Measurements from ENCODE around the gene A4GNT. TPM values are rescaled to one million over a fixed set of nuclear protein-coding genes. Genes with fewer than 3 reads are reported as not detected.
"Not testable (repeated sequence)": the region's sequence is repeated elsewhere in the genome, so short reads cannot be mapped to it uniquely, and the experiment has no call there.

The A4GNT gene
- polyA plus RNA-seq, 3 donors from 2014 or later, result not detected

GRCh38 chr3:138112362-138112761 is 19.8 kb downstream of the A4GNT start:
- Mint-ChIP-seq H3K4me1 (peaks cover 11% of the 10 kb centered on the region in 2 donors), H3K27me3 (ENCODE audit: low read depth in 3 of 3) (peaks cover 4 to 10% (median 6%) of the 10 kb centered on the region in 3 donors), H3K27ac (no peak overlapping the region), H3K4me3 (no peak overlapping the region), H3K9me3 (no peaks in the 10 kb centered on the region), H3K36me3 (no peaks in the 10 kb centered on the region)
- no peak for DNase-seq

DNA sequence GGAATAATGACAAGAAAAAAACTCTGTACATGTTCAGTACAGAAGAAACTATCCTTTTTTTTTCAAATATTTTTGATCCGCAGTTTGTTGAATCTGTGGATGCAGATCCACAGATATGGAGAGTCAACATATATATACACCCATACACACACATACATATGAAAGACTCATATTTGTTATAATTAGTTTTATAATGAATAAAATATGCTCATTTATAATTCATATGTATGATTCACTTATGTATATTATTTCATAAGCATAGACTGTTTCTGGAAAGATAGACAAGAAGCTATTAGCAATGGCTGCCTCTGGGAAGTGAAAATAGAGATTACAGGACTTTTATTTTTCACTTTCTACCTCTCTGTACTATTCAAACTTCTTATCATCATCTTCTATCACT is 26.6 kb downstream of the A4GNT start:
- no peak overlapping the region for H3K27ac Mint-ChIP-seq
- peaks cover 0 to 5% (median 1%) of the 10 kb centered on the region in 3 donors for H3K27me3 Mint-ChIP-seq (ENCODE audit: low read depth in 3 of 3)
- H3K4me1 Mint-ChIP-seq, result no peaks in the 10 kb centered on the region
- H3K4me3 Mint-ChIP-seq, result no peak overlapping the region
- DNase-seq, result no peak
- H3K9me3 Mint-ChIP-seq, result no peaks in the 10 kb centered on the region
- H3K36me3 Mint-ChIP-seq, result no peaks in the 10 kb centered on the region

DNA sequence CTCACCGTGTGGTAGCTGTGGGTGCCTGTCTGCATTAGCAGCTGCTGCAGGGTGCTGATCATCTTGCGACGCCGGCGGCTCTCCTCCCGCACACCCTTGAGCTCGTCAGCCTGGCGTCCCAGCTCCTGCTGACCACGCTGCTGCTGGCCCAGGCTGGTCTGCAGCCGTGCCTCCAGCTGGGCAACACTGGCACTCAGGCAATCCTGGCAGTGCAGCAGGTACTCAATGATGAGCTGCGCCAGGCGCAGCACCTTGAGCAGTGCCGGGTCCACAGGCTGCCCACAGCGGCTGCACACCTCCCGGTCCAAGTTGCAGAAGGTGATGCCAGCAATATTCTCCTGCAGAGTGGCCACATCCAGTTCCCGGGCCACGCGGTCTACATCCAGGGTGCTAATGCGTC is 28.7 kb downstream of the A4GNT start:
- H3K4me3 Mint-ChIP-seq, result no peak overlapping the region

GRCh38 chr3:138101351-138101940 is 30.7 kb downstream of the A4GNT start:
- H3K9me3 Mint-ChIP-seq; DNase-seq; H3K4me1 Mint-ChIP-seq; H3K36me3 Mint-ChIP-seq; H3K27me3 Mint-ChIP-seq (ENCODE audit: low read depth in 3 of 3); H3K27ac Mint-ChIP-seq; H3K4me3 Mint-ChIP-seq: not testable (repeated sequence)

More for the DNA sequence above, 28.7 kb downstream of the A4GNT start:
- no peak for DNase-seq
- no peak overlapping the region for H3K27ac Mint-ChIP-seq
- H3K4me1 Mint-ChIP-seq, result no peaks in the 10 kb centered on the region
- no peaks in the 10 kb centered on the region for H3K36me3 Mint-ChIP-seq
- no peaks in the 10 kb centered on the region for H3K9me3 Mint-ChIP-seq
- H3K27me3 Mint-ChIP-seq (ENCODE audit: low read depth in 3 of 3), result peaks cover 1 to 2% (median 1%) of the 10 kb centered on the region in 3 donors

DNA sequence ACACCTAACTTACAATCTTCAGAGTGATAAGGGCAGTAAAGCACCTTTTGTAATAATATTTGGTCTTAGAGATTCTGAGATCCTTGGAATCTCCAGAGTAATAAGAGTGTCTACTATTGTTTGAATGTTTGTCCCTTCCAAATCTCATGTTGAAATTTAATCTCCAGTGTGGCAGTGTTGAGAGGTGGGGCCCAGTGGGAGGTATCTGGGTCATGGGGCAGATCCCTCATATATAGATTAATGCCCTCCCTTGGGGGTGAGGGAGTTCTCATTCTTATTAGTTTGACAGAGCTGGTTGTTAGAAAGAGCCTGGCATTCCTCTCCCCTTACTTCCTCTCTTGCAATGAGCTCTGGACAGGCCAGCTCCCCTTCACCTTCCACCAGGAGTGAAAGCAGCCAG is 32.8 kb downstream of the A4GNT start:
- H3K4me1 Mint-ChIP-seq, result no peaks in the 10 kb centered on the region

GRCh38 chr3:138097192-138098172 is 34.7 kb downstream of the A4GNT start:
- Mint-ChIP-seq H3K36me3 (no peaks in the 10 kb centered on the region), H3K4me1 (no peaks in the 10 kb centered on the region), H3K27ac (no peak overlapping the region), H3K4me3 (no peak overlapping the region), H3K9me3 (no peaks in the 10 kb centered on the region), H3K27me3 (ENCODE audit: low read depth in 3 of 3) (peaks cover 0 to 3% (median 0%) of the 10 kb centered on the region in 3 donors)
- DNase-seq, result no peak

More for the DNA sequence above, 32.8 kb downstream of the A4GNT start:
- Mint-ChIP-seq H3K36me3 (no peaks in the 10 kb centered on the region), H3K9me3 (no peaks in the 10 kb centered on the region), H3K27me3 (ENCODE audit: low read depth in 3 of 3) (peaks cover 0 to 1% (median 0%) of the 10 kb centered on the region in 3 donors), H3K27ac (no peak overlapping the region), H3K4me3 (no peak overlapping the region)
- DNase-seq, result no peak

- no peak overlapping the region for H3K27ac Mint-ChIP-seq
- DNase-seq, result no peak
- no peak overlapping the region for H3K4me3 Mint-ChIP-seq
- H3K4me1 Mint-ChIP-seq, result no peaks in the 10 kb centered on the region
- peaks cover 0 to 2% (median 2%) of the 10 kb centered on the region in 3 donors for H3K27me3 Mint-ChIP-seq (ENCODE audit: low read depth in 3 of 3)
- H3K9me3 Mint-ChIP-seq, result peaks cover 0 to 2% (median 0%) of the 10 kb centered on the region in 6 donors
- H3K36me3 Mint-ChIP-seq, result no peaks in the 10 kb centered on the region
These were observed 38.5 kb downstream of the A4GNT start for GRCh38 chr3:138093721-138094120.

GRCh38 chr3:138092023-138092422 is 40.2 kb downstream of the A4GNT start:
- Mint-ChIP-seq H3K27ac (no peak overlapping the region), H3K27me3 (ENCODE audit: low read depth in 3 of 3) (peaks cover 0 to 3% (median 2%) of the 10 kb centered on the region in 3 donors), H3K4me1 (no peaks in the 10 kb centered on the region), H3K4me3 (no peak overlapping the region), H3K9me3 (peaks cover 0 to 2% (median 0%) of the 10 kb centered on the region in 6 donors), H3K36me3 (no peaks in the 10 kb centered on the region)
- DNase-seq, result no peak

DNA sequence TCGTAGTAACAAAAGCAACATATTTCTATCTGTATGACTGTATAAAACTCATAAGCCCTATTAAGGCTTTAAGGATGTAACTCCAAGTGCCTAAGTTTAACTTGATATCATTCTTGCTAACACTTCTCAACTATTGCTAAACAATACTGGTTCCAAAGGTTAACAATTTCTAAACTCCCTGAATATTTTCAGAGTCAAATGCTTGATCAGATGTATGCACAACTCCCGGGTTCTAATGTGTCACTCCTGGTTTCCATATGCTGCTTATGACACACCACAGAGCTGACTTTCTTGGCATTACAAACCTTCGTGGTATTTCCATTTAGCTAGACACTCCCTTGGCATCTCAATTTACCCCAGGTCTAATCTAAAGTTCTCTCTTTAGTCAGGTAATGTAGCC is 43.1 kb downstream of the A4GNT start:
- H3K9me3 Mint-ChIP-seq, result peaks cover 0 to 2% (median 0%) of the 10 kb centered on the region in 6 donors
- no peak for DNase-seq
- H3K4me3 Mint-ChIP-seq, result no peak overlapping the region
- no peaks in the 10 kb centered on the region for H3K36me3 Mint-ChIP-seq
- H3K4me1 Mint-ChIP-seq, result no peaks in the 10 kb centered on the region
- H3K27ac Mint-ChIP-seq, result no peak overlapping the region
- peaks cover 0 to 4% (median 3%) of the 10 kb centered on the region in 3 donors for H3K27me3 Mint-ChIP-seq (ENCODE audit: low read depth in 3 of 3)

DNA sequence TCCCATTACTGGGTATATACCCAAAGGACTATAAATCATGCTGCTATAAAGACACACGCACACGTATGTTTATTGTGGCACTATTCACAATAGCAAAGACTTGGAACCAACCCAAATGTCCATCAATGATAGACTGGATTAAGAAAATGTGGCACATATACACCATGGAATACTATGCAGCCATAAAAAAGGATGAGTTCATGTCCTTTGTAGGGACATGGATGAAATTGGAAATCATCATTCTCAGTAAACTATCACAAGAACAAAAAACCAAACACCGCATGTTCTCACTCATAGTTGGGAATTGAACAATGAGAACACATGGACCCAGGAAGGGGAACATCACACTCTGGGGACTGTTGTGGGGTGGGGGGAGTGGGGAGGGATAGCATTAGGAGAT is 46.4 kb downstream of the A4GNT start:
- not testable (repeated sequence) for H3K36me3 Mint-ChIP-seq; H3K9me3 Mint-ChIP-seq; H3K27me3 Mint-ChIP-seq (ENCODE audit: low read depth in 3 of 3); H3K27ac Mint-ChIP-seq; H3K4me1 Mint-ChIP-seq; DNase-seq; H3K4me3 Mint-ChIP-seq

DNA sequence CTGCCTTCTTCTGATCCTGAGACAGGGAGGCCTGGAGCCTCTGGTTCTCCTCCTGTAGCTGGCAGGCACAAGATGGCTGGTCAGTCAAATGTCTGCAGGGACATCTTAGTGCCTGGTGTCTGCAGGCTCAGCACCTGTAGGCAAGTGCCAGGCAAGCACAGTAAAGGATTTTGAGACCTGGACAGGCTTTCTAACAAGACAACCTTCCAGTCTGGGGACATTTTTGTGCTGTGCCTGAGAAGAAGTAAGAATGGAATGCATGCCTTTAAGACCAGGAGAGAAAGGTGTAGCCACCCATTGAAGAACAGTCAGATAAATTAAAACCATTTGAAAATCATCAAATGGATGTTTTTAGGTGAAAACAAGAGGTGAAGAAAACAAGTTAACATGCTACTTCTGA is 48.0 kb downstream of the A4GNT start:
- H3K27ac Mint-ChIP-seq, result no peak overlapping the region

GRCh38 chr3:138082992-138083386 is 49.2 kb downstream of the A4GNT start:
- no peak overlapping the region for H3K27ac Mint-ChIP-seq
- no peak overlapping the region for H3K4me3 Mint-ChIP-seq
- no peaks in the 10 kb centered on the region for H3K36me3 Mint-ChIP-seq
- H3K9me3 Mint-ChIP-seq, result no peaks in the 10 kb centered on the region
- H3K27me3 Mint-ChIP-seq (ENCODE audit: low read depth in 3 of 3), result peaks cover 2 to 4% (median 4%) of the 10 kb centered on the region in 3 donors
- peaks cover 4 to 8% of the 10 kb centered on the region in 2 donors for H3K4me1 Mint-ChIP-seq
- DNase-seq, result no peak

More for the DNA sequence above, 48.0 kb downstream of the A4GNT start:
- H3K27me3 Mint-ChIP-seq (ENCODE audit: low read depth in 3 of 3), result peaks cover 2 to 4% (median 4%) of the 10 kb centered on the region in 3 donors
- H3K4me3 Mint-ChIP-seq, result no peak overlapping the region
- no peaks in the 10 kb centered on the region for H3K9me3 Mint-ChIP-seq
- peaks cover 4 to 8% of the 10 kb centered on the region in 2 donors for H3K4me1 Mint-ChIP-seq
- H3K36me3 Mint-ChIP-seq, result no peaks in the 10 kb centered on the region
- DNase-seq, result no peak

DNA sequence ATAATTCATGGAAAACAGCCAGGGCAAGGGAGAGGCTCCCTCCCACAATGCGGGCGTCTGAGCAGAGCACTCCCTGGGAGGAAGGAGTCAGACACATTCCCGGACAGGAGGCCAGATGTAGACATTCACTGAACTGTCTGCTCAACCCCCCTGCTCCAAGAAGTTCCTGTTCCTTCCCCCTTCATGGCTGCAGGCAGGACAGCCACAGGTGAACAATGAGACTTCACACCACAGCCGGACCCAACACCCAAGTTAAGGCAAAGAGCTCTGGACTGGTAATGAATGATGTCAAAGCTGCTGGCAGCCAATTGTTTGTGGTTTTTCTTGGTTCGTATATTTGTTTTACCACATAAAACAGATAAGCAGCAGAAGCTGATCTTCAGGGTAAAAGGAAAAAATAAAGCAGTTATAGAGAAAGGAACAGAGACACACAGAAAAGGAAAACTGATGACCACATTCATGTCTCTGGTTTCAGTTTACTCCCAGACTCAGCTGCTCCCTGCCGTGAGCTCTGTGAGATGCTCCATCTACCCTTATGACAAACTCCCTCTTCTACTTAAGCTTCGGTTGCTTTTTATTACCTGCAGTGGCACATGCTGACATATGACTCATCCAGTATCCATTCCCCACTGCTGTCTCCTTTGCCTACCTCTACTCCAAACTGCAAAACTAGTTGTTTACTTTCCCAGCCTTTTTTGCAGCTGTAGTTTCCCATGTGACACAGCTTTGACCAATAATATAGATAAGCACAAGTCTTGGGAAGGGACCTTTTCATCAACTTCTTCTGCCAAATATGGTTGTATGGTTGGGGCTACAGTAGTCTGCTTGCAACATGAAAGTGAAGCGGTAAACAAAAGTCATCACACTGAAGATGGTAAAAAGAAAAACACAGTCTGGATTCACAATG is 49.9 kb downstream of the A4GNT start:
- Mint-ChIP-seq H3K4me1 (peaks cover 4 to 8% of the 10 kb centered on the region in 2 donors), H3K36me3 (no peaks in the 10 kb centered on the region), H3K27me3 (ENCODE audit: low read depth in 3 of 3) (peaks cover 2 to 4% (median 3%) of the 10 kb centered on the region in 3 donors), H3K27ac (no peak overlapping the region), H3K4me3 (peak overlapping the region in 1 of 5 donors; percentile 20), H3K9me3 (no peaks in the 10 kb centered on the region)
- DNase-seq, result no peak
